Esophagus (tissue), 2 donors: Measurements from ENCODE around the gene RAB5A. TPM values are rescaled to one million over a fixed set of nuclear protein-coding genes. Genes with fewer than 3 reads are reported as not detected.
"Not testable (repeated sequence)": the region's sequence is repeated elsewhere in the genome, so short reads cannot be mapped to it uniquely, and the experiment has no call there.

ENCODE experiments used
- H3K27ac ChIP-seq, 2 donors: one replicate each; pipeline ENCODE4 v1.5.1; 2013; ENCODE audit warnings: low read depth in 2 of 2, mild to moderate bottlenecking in 2 of 2, inconsistent platforms in 1 of 2, low read length in 1 of 2, moderate library complexity in 1 of 2
- H3K27me3 ChIP-seq, 2 donors: one replicate each; pipeline ENCODE4 v1.6.1; 2013; ENCODE audit warnings: low read length in 2 of 2, control low read depth in 1 of 2, mild to moderate bottlenecking in 1 of 2; ENCODE audit not compliant: insufficient read depth in 2 of 2, control insufficient read depth in 1 of 2
- H3K36me3 ChIP-seq, 2 donors: one replicate each; pipeline ENCODE4 v1.6.1; 2013; ENCODE audit warnings: low read length in 1 of 2; ENCODE audit not compliant: control insufficient read depth in 2 of 2, insufficient read depth in 2 of 2
- H3K4me1 ChIP-seq, 2 donors: one replicate each; pipeline ENCODE4 v1.6.1; 2013; ENCODE audit warnings: low read length in 1 of 2; ENCODE audit not compliant: control insufficient read depth in 2 of 2, insufficient read depth in 2 of 2
- H3K4me3 ChIP-seq, 2 donors: one replicate each; pipeline ENCODE4 v1.5.1; 2013; ENCODE audit warnings: low read length in 2 of 2, mild to moderate bottlenecking in 2 of 2, low read depth in 1 of 2, moderate library complexity in 1 of 2
- H3K9me3 ChIP-seq, 2 donors: one replicate each; pipeline ENCODE4 v1.6.1; 2013; ENCODE audit warnings: mild to moderate bottlenecking in 2 of 2, low read depth in 1 of 2, low read length in 1 of 2, moderate library complexity in 1 of 2; ENCODE audit not compliant: control insufficient read depth in 2 of 2, insufficient read depth in 1 of 2
- WGBS, 2 donors: extraction: QIAGEN DNeasy Blood & Tissue Kit; methylation state at CpG; one replicate each; pipeline ENCODE4 v1.1.7; 2013; 5-methylcytosine and 5-hydroxymethylcytosine counted together
- polyA plus RNA-seq, 2 donors: library from polyadenylated mRNA; stranded (reverse); fragments of 200-250 nt; gene quantifications; one replicate each; pipeline ENCODE4 v1.2.3, GENCODE V29; 2013
- donor health status: healthy with polysubstance abuse.
- donor health status: Bipolar disorder and iron deficiency.

Gene RAB5A
- polyA plus RNA-seq, 2 donors: 34.4 to 66.6 TPM

DNA sequence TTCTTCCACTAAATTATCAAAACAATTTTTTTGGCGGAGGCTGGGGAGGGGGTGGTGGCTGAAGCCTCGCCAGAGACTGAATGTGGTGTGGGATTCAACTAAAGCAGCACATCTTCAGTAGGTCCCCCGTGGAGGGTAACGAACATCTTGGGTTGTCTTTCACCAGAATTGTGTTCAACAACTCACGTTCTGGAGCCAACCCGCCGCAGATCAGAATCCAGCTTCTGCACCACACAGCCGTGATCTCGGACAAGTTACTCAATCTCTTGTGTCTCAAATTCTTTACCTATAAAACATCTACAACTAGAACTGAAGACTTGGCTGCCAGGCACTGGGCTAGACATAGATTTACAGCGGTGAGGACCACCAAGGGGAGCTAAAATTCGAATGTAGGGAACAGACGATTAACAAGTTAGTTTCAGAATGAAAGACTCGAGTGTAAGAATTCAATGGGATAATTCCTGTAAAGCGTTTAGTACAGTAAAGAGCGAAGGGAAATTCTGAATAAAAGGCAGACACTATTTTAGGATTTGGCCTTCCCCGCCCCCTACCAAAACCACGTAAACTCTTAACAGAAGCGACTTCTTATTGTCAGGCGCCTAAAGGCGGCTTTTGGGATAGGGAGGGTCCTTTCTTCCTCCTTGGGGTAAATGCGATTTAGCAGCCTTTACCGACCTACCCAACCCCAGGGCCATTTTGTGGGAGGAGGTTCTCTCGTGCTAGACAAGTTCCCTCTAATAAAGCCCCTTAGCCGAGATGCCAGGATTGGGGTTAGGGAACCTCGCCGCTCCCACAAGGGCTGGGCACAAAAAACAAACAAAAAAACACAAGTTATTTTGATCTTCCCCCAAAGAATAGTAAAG is 697 bp upstream of the RAB5A start:
- Histone ChIP-seq H3K36me3 (no peaks in the 10 kb centered on the region), H3K4me1 (no peaks in the 10 kb centered on the region), H3K9me3 (no peaks in the 10 kb centered on the region), H3K4me3 (peak overlapping the region; percentile 97 to 98), H3K27ac (peak overlapping the region; percentile 91 to 100), H3K27me3 (no peaks in the 10 kb centered on the region)
- WGBS, 2 donors: 39 to 40% methylated on average over 26 of the region's 26 CpGs

DNA sequence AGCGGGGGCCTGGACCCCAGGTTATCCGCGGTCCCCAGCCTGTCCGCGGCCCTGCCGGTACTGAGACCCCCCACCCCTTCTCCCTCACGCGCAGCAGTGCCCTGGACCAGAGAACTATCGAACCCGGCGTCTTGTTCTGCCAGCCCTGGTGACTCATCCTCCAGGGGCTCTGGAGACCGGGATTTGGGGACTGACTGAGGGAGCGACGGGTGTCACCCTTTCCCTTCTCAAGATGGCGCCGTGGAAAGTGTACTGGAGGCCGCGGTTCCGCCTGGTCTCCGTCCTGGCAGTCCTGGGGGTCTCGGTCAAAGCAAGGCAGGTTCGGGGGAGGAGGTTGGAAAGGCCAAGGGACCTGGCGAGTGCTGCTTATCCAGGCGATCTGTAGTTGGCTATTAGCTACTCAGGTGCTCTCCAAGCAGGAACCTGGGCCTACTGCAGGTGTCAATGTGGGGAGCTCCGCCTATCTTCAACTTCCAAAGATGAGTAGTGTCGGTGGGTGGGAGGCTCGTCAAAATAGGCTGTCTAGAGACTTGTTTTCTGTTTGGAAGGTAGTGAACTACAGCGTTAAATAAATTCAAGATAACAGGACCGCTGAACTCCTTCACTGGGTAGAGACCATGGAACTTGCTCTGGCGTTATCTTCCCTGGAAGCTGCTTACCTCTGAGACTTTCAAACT is 790 bp downstream of the RAB5A start:
- H3K36me3 ChIP-seq: peaks cover 0 to 4% of the 10 kb centered on the region in 2 donors
- no peaks in the 10 kb centered on the region for H3K4me1 ChIP-seq
- H3K4me3 ChIP-seq: peak overlapping the region; percentile 97 to 98
- WGBS, 2 donors: 1% methylated on average over 30 of the region's 30 CpGs
- H3K27me3 ChIP-seq: no peaks in the 10 kb centered on the region
- H3K27ac ChIP-seq: peak overlapping the region; percentile 100
- no peaks in the 10 kb centered on the region for H3K9me3 ChIP-seq

DNA sequence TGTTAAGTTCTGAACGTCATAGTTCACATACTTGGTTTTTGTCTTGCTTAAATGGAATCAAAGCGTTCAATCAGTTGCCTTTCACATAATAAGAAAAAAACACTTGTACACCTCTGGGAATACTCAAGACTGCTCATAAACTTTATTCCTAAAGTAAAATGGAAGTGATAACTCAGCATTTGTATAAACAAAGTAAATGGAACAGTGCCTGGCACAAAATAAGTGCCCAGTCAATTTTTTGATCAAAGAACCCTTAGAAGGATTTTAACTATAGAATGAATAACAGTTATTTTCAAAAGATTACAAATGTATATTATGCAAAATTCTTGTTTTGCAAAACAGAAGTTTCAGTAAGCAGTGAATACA is 1.3 kb downstream of the RAB5A start:
- no peaks in the 10 kb centered on the region for H3K27me3 ChIP-seq
- H3K27ac ChIP-seq: peak overlapping the region; percentile 100
- no peaks in the 10 kb centered on the region for H3K4me1 ChIP-seq
- H3K9me3 ChIP-seq: no peaks in the 10 kb centered on the region
- peak overlapping the region; percentile 97 to 98 for H3K4me3 ChIP-seq
- H3K36me3 ChIP-seq: peaks cover 0 to 4% of the 10 kb centered on the region in 2 donors
- 0 to 4% methylated on average over 2 of the region's 2 CpGs for WGBS, 2 donors

DNA sequence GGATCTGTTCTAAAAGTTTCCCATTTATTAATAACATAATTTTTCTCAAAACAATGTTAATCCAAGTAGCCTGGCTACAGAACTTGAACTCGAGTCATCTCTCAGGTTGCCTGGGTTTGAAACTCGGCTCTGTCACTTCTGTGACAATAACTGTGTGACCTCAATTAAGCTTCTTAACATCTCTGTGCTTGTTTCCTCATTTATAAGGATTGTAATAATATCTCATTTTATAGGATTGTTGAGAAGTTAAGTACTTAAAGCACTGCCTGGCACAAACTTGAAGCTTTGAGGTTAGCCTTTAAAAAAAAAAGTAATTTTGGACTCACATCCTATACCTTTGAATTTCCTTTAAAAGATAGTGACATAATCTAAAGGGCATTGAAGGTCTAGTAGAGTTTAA is 3.4 kb downstream of the RAB5A start:
- Histone ChIP-seq H3K9me3 (no peaks in the 10 kb centered on the region), H3K4me1 (no peaks in the 10 kb centered on the region), H3K4me3 (no peak overlapping the region), H3K27me3 (no peaks in the 10 kb centered on the region), H3K27ac (no peak overlapping the region), H3K36me3 (peaks cover 3 to 8% of the 10 kb centered on the region in 2 donors)
- 74 to 82% methylated on average over 2 of the region's 2 CpGs for WGBS, 2 donors

DNA sequence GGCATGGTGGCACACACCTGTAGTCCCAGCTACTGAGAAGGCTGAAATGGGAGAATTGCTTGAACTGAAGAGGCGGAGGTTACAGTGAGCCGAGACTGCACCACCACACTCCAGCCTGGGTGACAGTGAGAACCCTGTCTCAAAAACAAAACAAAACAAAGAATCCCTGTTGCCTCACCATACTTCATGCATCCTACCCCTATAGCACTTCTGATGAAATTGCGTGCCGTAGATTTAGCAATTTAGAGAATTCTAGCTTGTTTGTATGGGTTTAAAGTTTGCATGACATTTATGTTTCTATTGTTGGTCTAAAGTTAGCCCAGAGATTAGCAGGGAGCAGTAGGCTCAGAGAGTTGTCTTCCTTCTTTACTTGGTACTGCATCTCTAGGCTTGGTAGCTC is 7.8 kb downstream of the RAB5A start:
- WGBS, 2 donors: 96% methylated on average over 4 of the region's 4 CpGs
- H3K36me3 ChIP-seq: peaks cover 3 to 8% of the 10 kb centered on the region in 2 donors
- no peaks in the 10 kb centered on the region for H3K27me3 ChIP-seq
- H3K27ac ChIP-seq: no peak overlapping the region
- no peaks in the 10 kb centered on the region for H3K9me3 ChIP-seq
- no peaks in the 10 kb centered on the region for H3K4me1 ChIP-seq
- H3K4me3 ChIP-seq: no peak overlapping the region

DNA sequence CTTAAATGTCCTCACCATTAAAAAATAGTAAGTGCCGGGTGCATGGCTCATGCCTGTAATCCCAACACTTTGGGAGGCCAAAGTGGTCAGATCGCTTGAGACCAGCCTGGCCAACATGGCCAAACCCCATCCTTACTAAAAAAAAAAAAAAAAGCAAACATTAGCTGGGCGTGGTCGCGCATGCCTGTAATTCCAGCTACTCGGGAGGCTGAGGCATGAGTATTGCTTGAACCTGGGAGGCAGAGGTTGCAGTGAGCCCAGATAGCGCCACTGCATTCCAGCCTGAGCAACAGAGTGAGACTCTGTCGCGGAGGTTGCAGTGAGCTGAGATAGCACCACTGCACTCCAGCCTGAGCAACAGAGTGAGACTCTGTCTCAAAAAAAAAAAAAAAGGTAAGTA is 10.5 kb downstream of the RAB5A start:
- H3K4me3 ChIP-seq, H3K4me1 ChIP-seq, H3K27ac ChIP-seq, H3K9me3 ChIP-seq, H3K27me3 ChIP-seq, H3K36me3 ChIP-seq: not testable (repeated sequence)
- 90 to 92% methylated on average over 9 of the region's 9 CpGs for WGBS, 2 donors

DNA sequence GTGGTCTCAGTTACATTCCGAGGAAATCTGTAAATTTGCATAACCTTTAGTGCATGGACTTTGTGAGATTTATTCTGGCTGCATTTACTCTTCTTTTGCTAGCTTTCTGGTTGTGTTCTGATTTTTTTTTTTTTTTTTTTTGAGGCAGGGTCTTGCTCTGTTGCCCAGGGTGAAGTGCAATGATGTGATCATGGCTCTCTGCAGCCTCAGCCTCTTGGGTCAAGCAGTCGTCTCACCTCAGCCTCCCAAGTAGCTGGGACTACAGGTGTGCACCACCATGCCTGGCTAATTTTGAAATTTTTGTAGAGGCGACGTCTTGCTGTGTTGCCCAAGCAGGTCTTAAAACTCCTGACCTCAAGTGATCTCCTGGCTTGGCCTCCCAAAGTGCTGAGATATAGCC is 12.6 kb downstream of the RAB5A start:
- WGBS, 2 donors: 72% methylated on average over 4 of the region's 4 CpGs
- peaks cover 3 to 4% of the 10 kb centered on the region in 2 donors for H3K36me3 ChIP-seq
- H3K9me3 ChIP-seq: no peaks in the 10 kb centered on the region
- H3K27me3 ChIP-seq: no peaks in the 10 kb centered on the region
- H3K27ac ChIP-seq: no peak overlapping the region
- no peaks in the 10 kb centered on the region for H3K4me1 ChIP-seq
- no peak overlapping the region for H3K4me3 ChIP-seq

DNA sequence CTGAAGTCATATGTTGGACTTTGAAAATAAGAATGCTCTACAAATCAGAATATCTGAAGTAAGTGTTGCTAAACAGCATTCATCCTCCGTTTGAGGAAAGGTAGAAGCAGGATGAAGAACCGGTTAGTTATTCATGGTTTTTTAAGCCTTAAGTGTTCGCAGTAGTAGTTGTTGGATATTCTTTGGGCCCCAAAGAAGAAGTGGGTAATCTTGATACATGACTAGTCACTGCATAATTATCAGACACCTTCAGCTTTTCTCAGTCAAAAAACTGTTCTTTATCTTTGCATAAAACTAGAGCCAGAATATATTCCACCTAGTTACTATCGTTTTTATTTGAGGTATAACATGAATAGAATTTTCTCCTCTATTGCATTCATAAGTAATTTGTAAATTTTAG is 13.8 kb downstream of the RAB5A start:
- no peaks in the 10 kb centered on the region for H3K9me3 ChIP-seq
- H3K27me3 ChIP-seq: no peaks in the 10 kb centered on the region
- H3K27ac ChIP-seq: no peak overlapping the region
- H3K4me3 ChIP-seq: no peak overlapping the region
- H3K36me3 ChIP-seq: peaks cover 0 to 3% of the 10 kb centered on the region in 2 donors
- 74 to 79% methylated on average over 4 of the region's 4 CpGs for WGBS, 2 donors
- H3K4me1 ChIP-seq: peaks cover 0 to 1% of the 10 kb centered on the region in 2 donors

DNA sequence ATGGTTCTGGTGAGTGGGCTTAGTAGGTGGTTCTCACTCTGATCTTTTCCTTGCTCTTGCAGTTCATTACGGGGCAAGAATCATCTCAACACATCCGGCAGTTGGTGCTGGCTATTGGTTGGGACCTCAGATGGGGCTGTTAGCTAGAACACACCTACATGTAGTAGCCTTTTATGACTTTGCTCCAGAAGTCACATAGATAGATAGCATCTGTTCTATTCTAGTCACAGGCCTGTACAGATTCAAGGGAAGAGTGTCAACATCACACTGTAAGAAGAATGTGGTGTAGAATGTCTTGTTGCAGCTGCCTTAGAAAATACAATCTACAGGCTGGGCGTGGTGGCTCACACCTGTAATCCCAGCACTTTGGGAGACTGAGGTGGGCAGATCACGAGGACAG is 15.1 kb downstream of the RAB5A start:
- H3K4me3 ChIP-seq: no peak overlapping the region
- 92 to 99% methylated on average over 4 of the region's 4 CpGs for WGBS, 2 donors
- H3K36me3 ChIP-seq: peaks cover 0 to 3% of the 10 kb centered on the region in 2 donors
- H3K27me3 ChIP-seq: no peaks in the 10 kb centered on the region
- no peaks in the 10 kb centered on the region for H3K9me3 ChIP-seq
- no peak overlapping the region for H3K27ac ChIP-seq
- peaks cover 0 to 2% of the 10 kb centered on the region in 2 donors for H3K4me1 ChIP-seq
